CD4-positive, alpha-beta T cell treated with Interleukin-2 at 100 ng/mL for 4 hours (primary cell): ENCODE results near the gene ANKRD45.
"Not testable (repeated sequence)": the region's sequence is repeated elsewhere in the genome, so short reads cannot be mapped to it uniquely, and the experiment has no call there.

Experiments used
- DNase-seq: peaks from one replicate; pipeline ENCODE4 v3.0.0-alpha.2; 2020; ENCODE audit warnings: low spot score

Gene ANKRD45

DNA sequence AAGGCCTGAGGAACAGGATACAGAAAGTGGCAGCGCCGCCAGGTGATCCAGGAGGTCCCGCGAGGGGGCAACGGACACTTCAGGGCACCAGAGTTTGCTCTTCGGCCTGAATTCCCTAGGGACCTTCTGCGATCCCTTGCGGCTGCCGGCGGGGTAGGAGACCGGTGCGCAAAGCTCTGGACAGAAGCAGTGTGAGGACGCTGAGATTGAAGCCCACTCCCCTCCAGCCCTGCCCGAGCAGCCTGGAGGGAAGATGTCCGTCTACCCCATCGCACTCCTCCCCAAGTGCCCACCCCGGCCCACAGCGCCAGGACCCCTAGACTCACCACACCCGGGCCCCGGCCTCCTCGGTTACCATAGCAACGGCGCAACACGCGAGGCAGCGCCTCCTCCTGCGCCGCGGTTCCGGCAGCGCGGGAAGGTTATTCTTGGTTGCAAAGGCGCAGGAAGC, at the start of gene ANKRD45:
ANKRD45 (minus strand) TSS at position 361 of the 451 bp plus-strand sequence. CDS start 10,433 bp downstream, outside the sequence.
- no peak for DNase-seq

DNA sequence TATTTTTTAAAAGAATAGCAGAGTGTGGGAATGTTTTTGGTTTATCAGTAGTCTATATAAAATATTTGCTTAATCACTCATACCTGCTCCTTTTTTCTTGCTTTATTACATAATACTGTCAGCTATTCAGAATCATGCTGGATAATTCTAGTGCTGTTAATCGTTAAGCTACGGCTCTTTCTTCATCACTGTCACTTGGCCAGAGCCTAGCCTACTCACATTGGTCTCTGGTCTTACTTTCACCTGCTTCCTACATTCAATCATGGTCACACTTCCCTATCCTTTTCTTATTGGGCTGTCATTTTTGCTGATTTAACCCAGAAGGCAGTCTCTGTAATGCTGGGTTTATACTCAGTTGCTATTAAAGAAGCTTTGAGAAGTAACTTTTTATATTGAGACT, 47.6 kb upstream of the ANKRD45 start:
- no peak for DNase-seq

- DNase-seq: no peak
Measured at GRCh38 chr1:173715538-173715844, 45.8 kb upstream of the ANKRD45 start.

DNA sequence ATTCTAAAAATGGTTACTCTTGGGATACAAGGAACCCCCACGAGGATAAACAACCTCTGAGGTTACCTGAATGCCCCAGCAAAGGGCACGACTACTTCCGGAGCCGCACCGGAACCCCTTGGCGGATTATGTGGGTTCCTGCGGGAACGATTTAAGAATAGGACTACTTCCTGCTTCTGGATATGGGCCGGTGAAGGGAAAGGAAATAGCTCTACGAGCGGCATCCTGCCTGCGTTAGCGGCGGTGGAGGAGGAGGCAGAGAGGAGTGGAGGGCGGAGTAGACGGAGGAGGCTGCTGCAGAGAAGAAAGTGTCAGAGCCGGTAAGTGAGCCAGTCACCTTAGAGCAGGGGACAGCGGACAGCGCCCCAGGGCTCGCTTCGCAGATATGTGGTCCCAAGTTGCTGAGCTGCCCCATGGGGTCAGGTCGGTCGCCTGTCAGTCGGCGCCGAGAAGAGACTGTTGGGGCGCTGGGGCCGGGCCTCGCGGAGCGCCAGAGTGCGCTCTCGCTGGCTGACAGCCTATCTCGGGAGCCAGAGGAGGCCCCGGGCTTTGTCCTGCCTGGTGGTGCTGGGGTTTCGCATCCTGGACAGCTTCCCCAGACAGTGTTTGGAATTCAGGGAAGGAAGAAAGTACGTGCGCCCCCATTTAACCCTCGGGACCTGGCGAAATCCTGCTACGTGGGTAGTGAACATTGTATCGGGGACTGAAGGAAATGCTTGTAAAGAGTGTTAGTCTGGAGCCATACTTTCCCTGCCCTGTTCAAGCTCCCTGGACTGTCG, 45.3 kb upstream of the ANKRD45 start, which contains the start of gene KLHL20:
KLHL20 (plus strand) TSS at position 223 of the 779 bp plus-strand sequence. CDS start 1,063 bp downstream, outside the sequence.
- peak; percentile 93 for DNase-seq

- DNase-seq: no peak
Measured at GRCh38 chr1:173714441-173714758, 44.7 kb upstream of the ANKRD45 start.

- no peak for DNase-seq
Measured at GRCh38 chr1:173708787-173709186, 39.1 kb upstream of the ANKRD45 start.

GRCh38 chr1:173705117-173705516, 35.5 kb upstream of the ANKRD45 start:
- no peak for DNase-seq

DNA sequence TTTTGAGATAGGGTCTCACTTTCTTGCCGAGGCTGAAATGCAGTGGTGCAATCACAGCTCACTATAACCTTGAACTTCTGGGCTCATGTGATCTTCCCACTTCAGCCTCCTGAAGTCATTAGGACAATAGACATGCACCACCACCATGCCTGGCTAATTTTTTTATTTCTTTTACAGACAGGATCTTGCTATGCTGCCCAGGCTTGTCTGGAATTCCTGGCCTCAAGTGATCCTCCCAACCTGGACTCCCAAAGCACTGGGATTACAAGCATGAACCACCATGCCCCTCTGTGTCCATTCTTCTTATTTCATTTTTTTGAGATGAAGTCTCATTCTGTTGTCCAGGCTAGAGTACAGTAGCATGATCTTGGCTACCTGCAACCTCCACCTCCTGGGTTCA, 33.1 kb upstream of the ANKRD45 start:
- DNase-seq: no peak

GRCh38 chr1:173701299-173701698, 31.6 kb upstream of the ANKRD45 start:
- not testable (repeated sequence) for DNase-seq

DNA sequence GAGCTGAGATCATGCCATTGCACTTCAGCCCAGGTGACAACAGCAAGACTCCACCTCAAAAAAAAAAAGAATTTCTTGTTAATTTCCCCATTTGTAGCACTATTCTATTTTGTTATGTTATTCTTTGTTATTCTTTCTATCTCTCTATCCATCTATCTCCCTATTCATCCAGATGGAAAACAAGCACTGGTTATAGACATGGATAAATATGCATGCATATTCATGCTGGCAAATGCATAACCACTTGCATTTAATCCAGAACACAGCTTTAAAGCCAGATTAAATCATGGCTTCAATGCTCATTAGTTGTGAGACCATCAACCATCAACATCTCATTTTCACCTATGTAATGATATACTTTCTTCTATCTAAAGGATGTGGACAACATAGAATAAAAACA, 23.6 kb upstream of the ANKRD45 start:
- DNase-seq: no peak

DNA sequence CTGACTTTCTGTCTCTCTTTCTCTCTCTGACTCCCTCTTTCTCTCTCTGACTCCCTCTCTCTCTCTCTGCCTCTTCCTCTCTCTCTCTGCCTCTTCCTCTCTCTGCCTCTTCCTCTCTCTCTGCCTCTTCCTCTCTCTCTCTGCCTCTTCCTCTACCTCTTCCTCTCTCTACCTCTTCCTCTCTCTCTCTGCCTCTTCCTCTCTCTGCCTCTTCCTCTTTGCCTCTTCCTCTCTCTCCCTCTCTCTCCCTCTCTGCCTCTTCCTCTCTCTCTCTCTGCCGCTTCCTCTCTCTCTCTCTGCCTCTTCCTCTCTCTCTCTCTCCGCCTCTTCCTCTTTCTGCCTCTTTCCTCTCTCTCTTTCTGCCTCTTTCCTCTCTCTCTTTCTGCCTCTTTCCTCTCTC, 18.6 kb upstream of the ANKRD45 start:
- DNase-seq: no peak

DNA sequence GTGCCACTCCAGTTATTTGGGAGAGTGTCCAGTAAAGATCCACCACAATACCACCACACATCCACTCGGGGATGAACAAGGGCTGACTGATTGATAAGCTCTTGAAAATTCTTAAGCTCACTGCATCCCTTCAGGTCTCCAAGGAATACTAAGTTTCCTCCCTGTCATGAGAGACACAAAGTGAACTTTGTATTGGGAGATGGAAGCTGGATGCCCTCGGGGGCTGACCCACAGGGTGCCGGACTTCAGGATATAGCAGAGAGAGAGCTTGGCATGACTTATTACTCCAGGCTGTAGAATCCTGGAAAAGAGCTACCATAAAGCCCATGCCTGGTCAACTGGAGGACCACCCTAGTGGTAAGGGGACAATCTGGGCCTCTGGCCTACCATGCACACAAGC, 15.5 kb upstream of the ANKRD45 start:
- DNase-seq: not testable (repeated sequence)

GRCh38 chr1:173683838-173684237, 14.2 kb upstream of the ANKRD45 start:
- not testable (repeated sequence) for DNase-seq

DNA sequence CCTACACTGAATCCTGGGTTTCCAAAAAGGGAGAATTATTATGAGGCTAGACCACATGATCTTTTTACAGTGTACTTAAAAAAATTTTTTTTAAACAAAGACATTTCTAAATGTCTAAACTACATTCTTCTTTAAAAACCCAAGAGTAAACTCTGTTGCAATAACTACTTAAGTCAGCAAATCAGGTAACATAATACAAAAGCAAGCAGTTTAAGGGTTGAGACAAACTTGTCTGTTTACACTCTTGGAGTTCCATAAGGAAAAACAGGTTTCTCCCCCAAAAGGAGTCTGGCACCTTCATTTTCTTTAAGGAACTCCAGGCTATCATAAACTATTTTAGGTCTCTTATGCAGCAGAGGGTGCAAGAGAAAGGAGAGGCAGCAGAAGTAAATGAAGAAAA, 12.5 kb upstream of the ANKRD45 start:
- no peak for DNase-seq

- DNase-seq: not testable (repeated sequence)
Measured at GRCh38 chr1:173680152-173680551, 10.5 kb upstream of the ANKRD45 start.

- DNase-seq: not testable (repeated sequence)
Measured at GRCh38 chr1:173674496-173674895, 4.8 kb upstream of the ANKRD45 start.

DNA sequence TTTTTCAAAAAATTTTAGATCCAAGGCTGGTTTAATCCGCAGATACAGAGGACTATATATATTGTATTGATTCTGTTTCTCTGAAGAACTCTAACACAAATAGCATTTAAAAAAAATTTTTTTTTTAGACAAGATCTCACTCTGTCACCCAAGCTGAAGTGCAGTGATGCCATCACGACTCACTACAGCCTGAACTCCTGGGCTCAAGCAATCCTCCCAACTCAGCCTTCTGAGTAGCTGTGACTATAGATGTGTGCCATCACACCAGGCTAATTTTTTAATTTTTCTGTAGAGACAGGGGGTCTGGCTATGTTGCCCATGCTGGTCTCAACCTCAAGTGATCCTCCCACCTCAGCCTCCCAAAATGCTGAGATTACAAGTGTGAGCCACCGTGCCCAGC, 3.0 kb downstream of the ANKRD45 start:
- DNase-seq: no peak

GRCh38 chr1:173663159-173663558, 6.5 kb downstream of the ANKRD45 start:
- no peak for DNase-seq

DNA sequence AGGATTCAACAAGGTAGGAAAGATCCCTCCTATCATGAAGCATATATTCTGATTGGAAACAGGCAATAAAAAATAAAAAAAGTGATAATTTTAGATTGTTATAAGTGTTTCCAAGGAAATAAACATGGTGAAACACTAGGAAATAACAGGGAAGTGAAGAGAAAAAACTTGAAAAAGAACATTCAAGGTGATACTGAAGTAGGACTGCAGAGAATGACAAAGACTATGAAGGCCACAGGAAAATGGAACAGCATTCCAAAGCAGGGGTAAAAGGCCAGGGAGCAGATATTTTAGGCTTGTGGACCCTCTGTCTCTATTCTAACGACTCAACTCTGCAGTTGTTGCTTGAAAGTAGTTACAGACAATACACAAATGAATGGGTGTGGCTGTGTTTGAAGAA, 7.9 kb downstream of the ANKRD45 start:
- DNase-seq: no peak

- DNase-seq: no peak
Measured at GRCh38 chr1:173661271-173661670, 8.4 kb downstream of the ANKRD45 start.

DNA sequence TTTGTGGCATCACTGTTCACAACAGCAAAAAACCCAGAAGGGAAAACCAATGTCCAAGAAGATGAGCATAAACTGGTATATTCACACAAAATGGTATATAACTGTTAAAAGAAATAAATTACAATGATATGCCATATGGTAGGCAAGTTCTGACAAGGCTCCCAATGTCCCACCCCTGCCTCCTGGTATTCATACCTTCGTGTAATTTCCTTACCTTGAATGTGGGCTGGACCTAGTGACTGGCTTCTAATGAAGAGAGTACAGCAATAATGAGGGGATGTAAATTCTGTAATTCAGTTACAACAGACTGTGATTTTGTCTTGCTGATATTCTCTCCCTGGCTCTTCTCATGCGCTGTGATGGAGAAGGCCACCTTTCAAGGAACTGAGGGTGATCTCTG, 9.3 kb downstream of the ANKRD45 start:
- DNase-seq: no peak

- DNase-seq: no peak
Measured at GRCh38 chr1:173648880-173649605, 20.6 kb downstream of the ANKRD45 start.

GRCh38 chr1:173646656-173647055, 23.0 kb downstream of the ANKRD45 start:
- DNase-seq: no peak
